NCI-H82 treated with DMSO at 0.1 percent for 48 hours (cell line): ENCODE data around the gene PDGFRB.

Source experiments
- DNase-seq: peaks from one replicate; lab custom pipeline; 2025; ENCODE audit not compliant: unreplicated experiment; lab: John Stamatoyannopoulos, UW

Gene PDGFRB

GRCh38 chr5:150132740-150133139, 22.9 kb downstream of the PDGFRB start:
- no peak for DNase-seq

GRCh38 chr5:150131978-150132694, 23.5 kb downstream of the PDGFRB start:
- DNase-seq = no peak

- no peak for DNase-seq
Measured at GRCh38 chr5:150131461-150131860, 24.2 kb downstream of the PDGFRB start.

- DNase-seq = no peak
Measured at GRCh38 chr5:150130493-150130922, 25.1 kb downstream of the PDGFRB start.

- DNase-seq = peak; percentile 31
Measured at GRCh38 chr5:150129813-150130492, 25.7 kb downstream of the PDGFRB start.

GRCh38 chr5:150129454-150129812, 26.2 kb downstream of the PDGFRB start:
- no peak for DNase-seq

- DNase-seq = no peak
Measured at GRCh38 chr5:150126921-150127265, 28.8 kb downstream of the PDGFRB start.

GRCh38 chr5:150126199-150126920, 29.3 kb downstream of the PDGFRB start:
- DNase-seq = no peak

- DNase-seq = no peak
Measured at GRCh38 chr5:150125334-150125733, 30.3 kb downstream of the PDGFRB start.

GRCh38 chr5:150124596-150124995, 31.0 kb downstream of the PDGFRB start:
- no peak for DNase-seq

GRCh38 chr5:150124111-150124557, 31.5 kb downstream of the PDGFRB start:
- DNase-seq = no peak

- DNase-seq = no peak
Measured at GRCh38 chr5:150123542-150123941, 32.1 kb downstream of the PDGFRB start.

- peak; percentile 2 for DNase-seq
Measured at GRCh38 chr5:150122536-150123481, 32.8 kb downstream of the PDGFRB start.

- no peak for DNase-seq
Measured at GRCh38 chr5:150122158-150122510, 33.5 kb downstream of the PDGFRB start.

GRCh38 chr5:150121448-150122157, 34.0 kb downstream of the PDGFRB start:
- DNase-seq = no peak

GRCh38 chr5:150120617-150121447, 34.8 kb downstream of the PDGFRB start:
- no peak for DNase-seq

GRCh38 chr5:150120062-150120441, 35.6 kb downstream of the PDGFRB start:
- DNase-seq = no peak

- DNase-seq = no peak
Measured at GRCh38 chr5:150119421-150120061, 36.1 kb downstream of the PDGFRB start.
